Neutrophil (primary cell): ENCODE data around the gene ARFGEF2.
"Not testable (repeated sequence)": the region's sequence is repeated elsewhere in the genome, so short reads cannot be mapped to it uniquely, and the experiment has no call there.

Experiments used
- H3K27ac ChIP-seq: fragments of 200-600 bp; sonication (generic); 2 replicates; pipeline ENCODE4 v1.5.1; 2016; ENCODE audit warnings: mild to moderate bottlenecking, moderate library complexity
- H3K27me3 ChIP-seq: fragments of 200-600 bp; sonication (generic); 2 replicates; pipeline ENCODE4 v1.6.0; 2016; ENCODE audit warnings: mild to moderate bottlenecking
- H3K36me3 ChIP-seq: fragments of 200-600 bp; sonication (generic); 2 replicates; pipeline ENCODE4 v1.5.1; 2017
- H3K4me1 ChIP-seq, 2 experiments: fragments of 200-600 bp in 1 of 2; sonication (generic) in 1 of 2; 1 replicate in 1 of 2; 2 replicates in 1 of 2; pipeline versions ENCODE4 v1.5.1 to v1.6.1; 2013 to 2016; ENCODE audit warnings: low read depth in 1 of 2, low read length in 1 of 2, mild to moderate bottlenecking in 1 of 2, moderate library complexity in 1 of 2; ENCODE audit not compliant: control insufficient read depth in 1 of 2, insufficient read depth in 1 of 2
- H3K4me3 ChIP-seq, 2 experiments: fragments of 200-600 bp in 1 of 2; sonication (generic) in 1 of 2; 1 replicate in 1 of 2; 2 replicates in 1 of 2; pipeline ENCODE4 v1.5.1; 2013 to 2016; ENCODE audit warnings: low read depth in 1 of 2, low read length in 1 of 2, mild to moderate bottlenecking in 1 of 2, moderate library complexity in 1 of 2
- H3K9me3 ChIP-seq: fragments of 200-600 bp; sonication (generic); 2 replicates; pipeline ENCODE4 v1.5.1; 2016
- TF ChIP-seq, protein P1 (sequence below): fragments of 200-600 bp; sonication (generic); IDR thresholded peaks from 2 replicates; pipeline ENCODE4 v1.5.1; 2016; ENCODE audit warnings: antibody characterized with exemption

ARFGEF2 gene

DNA sequence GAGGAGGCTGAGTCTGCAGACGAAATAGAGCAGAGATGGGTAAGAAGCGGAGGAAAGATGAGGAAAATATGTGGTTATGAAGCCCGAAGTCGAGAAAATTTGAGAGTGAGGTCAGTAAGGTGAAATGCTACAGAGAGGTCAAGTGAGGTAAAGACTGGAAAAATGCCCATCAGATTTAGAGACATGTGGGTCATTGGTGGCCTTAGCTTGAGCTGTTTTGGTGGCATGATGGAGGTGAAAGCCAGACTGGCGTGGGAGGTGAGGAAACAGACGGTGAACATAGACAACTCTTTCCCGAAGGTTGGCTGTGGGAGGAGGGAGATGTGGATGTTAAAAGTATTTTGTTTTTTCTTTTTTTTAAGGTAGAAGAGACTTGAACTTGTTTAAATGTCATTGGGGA, 9.4 kb downstream of the ARFGEF2 start:
- Histone ChIP-seq H3K27ac (no peak overlapping the region), H3K27me3 (no peaks in the 10 kb centered on the region), H3K4me1 (peaks cover 0 to 13% of the 10 kb centered on the region in 2 experiments), H3K9me3 (no peaks in the 10 kb centered on the region), H3K36me3 (no peaks in the 10 kb centered on the region), H3K4me3 (no peak overlapping the region)
- TF ChIP-seq, protein P1, sequence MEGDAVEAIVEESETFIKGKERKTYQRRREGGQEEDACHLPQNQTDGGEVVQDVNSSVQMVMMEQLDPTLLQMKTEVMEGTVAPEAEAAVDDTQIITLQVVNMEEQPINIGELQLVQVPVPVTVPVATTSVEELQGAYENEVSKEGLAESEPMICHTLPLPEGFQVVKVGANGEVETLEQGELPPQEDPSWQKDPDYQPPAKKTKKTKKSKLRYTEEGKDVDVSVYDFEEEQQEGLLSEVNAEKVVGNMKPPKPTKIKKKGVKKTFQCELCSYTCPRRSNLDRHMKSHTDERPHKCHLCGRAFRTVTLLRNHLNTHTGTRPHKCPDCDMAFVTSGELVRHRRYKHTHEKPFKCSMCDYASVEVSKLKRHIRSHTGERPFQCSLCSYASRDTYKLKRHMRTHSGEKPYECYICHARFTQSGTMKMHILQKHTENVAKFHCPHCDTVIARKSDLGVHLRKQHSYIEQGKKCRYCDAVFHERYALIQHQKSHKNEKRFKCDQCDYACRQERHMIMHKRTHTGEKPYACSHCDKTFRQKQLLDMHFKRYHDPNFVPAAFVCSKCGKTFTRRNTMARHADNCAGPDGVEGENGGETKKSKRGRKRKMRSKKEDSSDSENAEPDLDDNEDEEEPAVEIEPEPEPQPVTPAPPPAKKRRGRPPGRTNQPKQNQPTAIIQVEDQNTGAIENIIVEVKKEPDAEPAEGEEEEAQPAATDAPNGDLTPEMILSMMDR: no peak

DNA sequence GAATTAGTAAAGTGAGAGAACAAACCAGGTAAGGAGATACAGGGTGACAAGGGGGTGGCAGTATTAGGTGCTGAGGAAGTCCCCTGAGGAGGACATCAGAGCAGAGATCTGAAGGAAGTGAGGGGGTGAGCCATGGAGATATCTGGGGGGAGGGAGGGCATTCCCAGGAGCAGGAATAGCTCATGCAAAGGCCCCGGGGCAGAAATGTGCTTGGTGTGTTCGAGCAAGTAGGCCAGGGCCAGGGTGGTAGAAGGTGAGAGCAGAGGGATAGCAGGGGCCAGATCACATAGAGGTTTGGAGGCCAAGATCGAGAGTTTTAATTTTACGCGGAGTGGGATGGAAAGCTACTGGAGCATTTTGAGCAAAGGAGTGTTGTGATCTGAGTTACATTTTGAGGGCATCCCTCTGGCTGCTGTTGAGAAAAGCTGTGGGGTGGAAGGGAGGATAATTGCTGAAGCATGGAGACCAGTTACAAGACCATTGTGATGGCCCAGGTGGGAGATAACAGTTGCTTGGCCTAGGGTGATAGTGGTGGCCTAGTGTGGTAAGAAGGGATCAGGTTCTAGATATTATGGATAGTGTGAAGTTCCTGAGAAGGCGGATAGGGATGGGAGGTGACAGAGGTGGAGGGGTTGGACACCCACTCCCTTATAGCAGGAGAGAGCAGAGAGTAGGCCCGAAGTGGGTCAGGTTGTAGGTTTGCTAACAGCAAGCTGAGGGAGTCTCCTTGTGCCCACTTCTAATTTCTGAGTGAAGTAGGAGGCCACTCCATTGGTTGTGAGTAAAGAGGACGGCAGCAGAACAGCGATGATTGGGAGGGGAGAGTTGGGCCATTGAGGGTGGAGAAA, 10.2 kb downstream of the ARFGEF2 start:
- H3K36me3 ChIP-seq: no peaks in the 10 kb centered on the region

DNA sequence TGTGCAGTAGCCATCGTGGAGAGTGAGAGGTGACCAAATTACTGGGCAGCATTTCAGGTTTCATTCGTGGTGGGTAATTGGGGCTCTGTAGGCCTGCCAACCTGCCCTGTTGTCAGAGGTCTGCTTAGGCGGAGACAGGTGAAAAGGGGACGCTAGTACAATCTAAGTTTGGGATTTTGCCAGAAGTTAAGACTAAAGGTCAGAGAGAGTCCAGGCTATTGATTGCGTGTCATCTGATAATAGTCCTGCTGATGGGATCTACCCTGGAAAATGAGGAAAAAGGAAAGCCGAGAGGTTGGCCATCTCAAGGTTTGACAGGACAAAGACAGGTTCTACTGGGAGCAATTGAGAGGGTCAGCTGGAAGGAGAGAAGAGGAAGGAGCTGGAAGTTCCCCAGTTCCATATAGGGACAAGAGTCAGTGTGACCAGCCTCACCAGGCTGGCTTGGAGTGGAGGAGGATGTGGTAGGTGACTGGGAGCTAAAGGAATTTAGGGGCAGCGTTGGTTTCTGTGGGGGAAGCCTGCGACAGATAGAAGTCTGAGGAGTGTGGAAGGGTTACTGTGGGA, 10.9 kb downstream of the ARFGEF2 start:
- no peaks in the 10 kb centered on the region for H3K36me3 ChIP-seq
- peaks cover 0 to 9% of the 10 kb centered on the region in 2 experiments for H3K4me1 ChIP-seq
- no peak overlapping the region for H3K4me3 ChIP-seq
- H3K27me3 ChIP-seq: no peaks in the 10 kb centered on the region
- TF ChIP-seq, protein P1: no peak
- no peak overlapping the region for H3K27ac ChIP-seq
- H3K9me3 ChIP-seq: no peaks in the 10 kb centered on the region

More for the DNA sequence above, 10.2 kb downstream of the ARFGEF2 start:
- H3K9me3 ChIP-seq: no peaks in the 10 kb centered on the region
- no peak overlapping the region for H3K27ac ChIP-seq
- no peaks in the 10 kb centered on the region for H3K27me3 ChIP-seq
- H3K4me1 ChIP-seq: peaks cover 0 to 12% of the 10 kb centered on the region in 2 experiments
- no peak overlapping the region for H3K4me3 ChIP-seq
- TF ChIP-seq, protein P1: no peak

DNA sequence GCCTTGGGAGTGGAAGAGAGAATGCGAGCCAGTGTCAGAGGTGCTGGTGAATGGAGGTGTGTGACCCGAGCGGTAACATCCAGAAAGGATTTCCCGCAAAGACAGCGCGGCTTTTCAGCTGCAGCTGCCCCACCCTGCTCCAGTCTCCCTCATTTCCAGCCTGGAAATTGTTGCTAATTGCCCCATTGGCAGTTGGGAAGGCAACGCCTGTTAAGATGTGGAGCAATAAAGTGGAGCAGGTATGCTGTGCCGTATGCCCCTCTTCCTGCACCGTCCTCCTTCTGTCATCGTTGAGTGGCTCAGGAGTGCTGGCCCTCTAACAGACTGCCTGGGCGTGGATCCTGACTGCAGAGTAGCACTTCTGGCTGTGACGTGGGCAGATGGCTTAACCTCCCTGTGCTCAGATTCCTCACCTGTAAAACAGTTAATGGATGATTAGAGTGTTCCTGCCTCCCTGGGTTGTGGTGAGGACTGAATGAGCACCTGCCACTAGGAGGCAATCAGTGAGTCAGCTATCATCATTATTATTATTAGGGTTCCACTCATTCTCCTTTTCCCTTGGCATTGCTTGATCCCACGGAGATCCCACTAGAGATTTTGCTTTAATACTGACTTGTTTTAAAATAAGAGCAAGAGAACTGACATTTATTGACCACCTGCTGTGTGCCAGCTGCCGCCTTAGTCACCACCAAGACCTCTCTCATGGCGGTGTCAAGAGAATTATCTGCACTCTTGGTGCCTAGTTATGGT, 11.7 kb downstream of the ARFGEF2 start:
- H3K27me3 ChIP-seq: no peaks in the 10 kb centered on the region
- no peaks in the 10 kb centered on the region for H3K9me3 ChIP-seq
- no peak overlapping the region for H3K27ac ChIP-seq
- TF ChIP-seq, protein P1: no peak
- H3K4me1 ChIP-seq: peaks cover 0 to 9% of the 10 kb centered on the region in 2 experiments
- no peaks in the 10 kb centered on the region for H3K36me3 ChIP-seq
- no peak overlapping the region for H3K4me3 ChIP-seq

DNA sequence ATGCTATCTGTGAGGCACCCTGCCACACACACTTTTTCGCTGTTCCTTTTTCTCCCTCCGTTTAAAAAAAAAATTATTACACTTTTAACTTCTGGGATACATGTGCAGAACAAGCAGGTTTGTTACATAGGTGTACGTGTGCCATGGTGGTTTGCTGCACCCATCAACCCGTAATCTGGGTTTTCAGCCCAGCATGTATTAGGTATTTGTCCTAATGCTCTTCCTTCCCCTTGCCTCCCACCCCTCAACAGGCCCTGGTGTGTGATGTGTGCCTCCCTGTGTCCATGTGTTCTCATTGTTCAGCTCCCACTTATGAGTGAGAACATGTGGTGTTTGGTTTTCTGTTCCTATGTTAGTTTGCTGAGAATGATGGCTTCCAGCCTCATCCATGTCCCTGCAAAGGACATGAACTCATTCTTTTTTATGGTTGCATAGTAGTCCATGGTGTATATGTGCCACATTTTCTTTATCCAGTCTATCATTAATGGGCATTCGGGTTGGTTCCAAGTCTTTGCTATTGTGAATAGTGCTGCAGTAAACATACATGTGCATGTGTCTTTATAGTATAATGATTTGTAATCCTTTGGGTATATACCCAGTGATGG, 12.9 kb downstream of the ARFGEF2 start:
- H3K4me3 ChIP-seq, H3K9me3 ChIP-seq, H3K36me3 ChIP-seq, H3K27ac ChIP-seq, H3K4me1 ChIP-seq, H3K27me3 ChIP-seq: not testable (repeated sequence)

DNA sequence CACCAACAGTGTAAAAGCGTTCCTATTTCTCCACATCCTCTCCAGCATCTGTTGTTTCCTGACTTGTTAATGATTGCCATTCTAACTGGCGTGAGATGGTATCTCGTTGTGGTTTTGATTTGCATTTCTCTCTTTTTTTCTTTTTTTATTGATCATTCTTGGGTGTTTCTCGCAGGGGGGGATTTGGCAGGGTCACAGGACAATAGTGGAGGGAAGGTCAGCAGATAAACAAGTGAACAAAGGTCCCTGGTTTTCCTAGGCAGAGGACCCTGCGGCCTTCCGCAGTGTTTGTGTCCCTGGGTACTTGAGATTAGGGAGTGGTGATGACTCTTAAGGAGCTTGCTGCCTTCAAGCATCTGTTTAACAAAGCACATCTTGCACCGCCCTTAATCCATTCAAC, 13.5 kb downstream of the ARFGEF2 start:
- not testable (repeated sequence) for H3K9me3 ChIP-seq, H3K27ac ChIP-seq, H3K36me3 ChIP-seq, H3K4me1 ChIP-seq, H3K4me3 ChIP-seq, H3K27me3 ChIP-seq

DNA sequence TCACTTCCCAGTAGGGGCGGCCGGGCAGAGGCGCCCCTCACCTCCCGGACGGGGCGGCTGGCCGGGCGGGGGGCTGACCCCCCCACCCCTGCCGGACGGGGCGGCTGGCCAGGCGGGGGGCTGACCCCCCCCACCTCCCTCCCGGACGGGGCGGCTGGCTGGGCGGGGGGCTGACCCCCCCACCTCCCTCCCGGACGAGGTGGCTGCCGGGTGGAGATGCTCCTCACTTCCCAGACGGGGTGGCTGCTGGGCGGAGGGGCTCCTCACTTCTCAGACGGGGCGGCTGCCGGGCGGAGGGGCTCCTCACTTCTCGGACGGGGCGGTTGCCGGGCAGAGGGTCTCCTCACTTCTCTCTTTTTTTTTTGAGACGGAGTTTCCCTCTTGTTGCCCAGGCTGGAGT, 14.7 kb downstream of the ARFGEF2 start:
- H3K9me3 ChIP-seq, H3K27me3 ChIP-seq, H3K4me3 ChIP-seq, H3K36me3 ChIP-seq, H3K27ac ChIP-seq: not testable (repeated sequence)
- peaks cover 4 to 13% of the 10 kb centered on the region in 2 experiments for H3K4me1 ChIP-seq
